Measurements from ENCODE around the gene TJP3. TPM values are rescaled to one million over a fixed set of nuclear protein-coding genes. Genes with fewer than 3 reads are reported as not detected.

The TJP3 gene
- total RNA-seq, 4 donors from 2014 or later, result 0.06 to 4.2 (median 0.17) TPM; not detected in 1

DNA sequence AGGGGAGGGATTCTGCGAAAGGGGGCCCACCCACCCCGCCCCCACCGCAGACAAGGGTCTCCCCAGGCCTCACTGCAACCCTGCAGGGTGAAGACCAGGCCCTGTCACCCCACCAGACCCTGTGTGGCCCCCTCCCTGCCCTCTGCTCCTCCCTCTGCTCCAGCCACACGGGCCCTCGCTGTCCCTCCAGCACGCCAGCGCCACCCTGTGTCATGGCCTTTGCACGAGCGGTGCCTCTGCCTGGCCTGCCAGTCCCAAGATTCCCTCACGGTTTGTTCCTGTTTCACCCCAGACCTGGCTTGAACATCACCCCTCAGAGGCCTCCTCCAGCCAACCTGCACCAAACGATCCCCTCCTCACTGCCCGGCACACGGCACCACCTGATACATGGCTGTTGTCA is 35.2 kb upstream of the TJP3 start:
- 89% methylated on average over 8 of the region's 13 CpGs for whole genome bisulfite sequencing
- peaks cover 49 to 92% (median 86%) of the 10 kb centered on the region in 4 donors for H3K4me1 ChIP-seq

GRCh38 chr19:3673506-3674439 is 34.4 kb upstream of the TJP3 start:
- TF ChIP-seq, protein P1, sequence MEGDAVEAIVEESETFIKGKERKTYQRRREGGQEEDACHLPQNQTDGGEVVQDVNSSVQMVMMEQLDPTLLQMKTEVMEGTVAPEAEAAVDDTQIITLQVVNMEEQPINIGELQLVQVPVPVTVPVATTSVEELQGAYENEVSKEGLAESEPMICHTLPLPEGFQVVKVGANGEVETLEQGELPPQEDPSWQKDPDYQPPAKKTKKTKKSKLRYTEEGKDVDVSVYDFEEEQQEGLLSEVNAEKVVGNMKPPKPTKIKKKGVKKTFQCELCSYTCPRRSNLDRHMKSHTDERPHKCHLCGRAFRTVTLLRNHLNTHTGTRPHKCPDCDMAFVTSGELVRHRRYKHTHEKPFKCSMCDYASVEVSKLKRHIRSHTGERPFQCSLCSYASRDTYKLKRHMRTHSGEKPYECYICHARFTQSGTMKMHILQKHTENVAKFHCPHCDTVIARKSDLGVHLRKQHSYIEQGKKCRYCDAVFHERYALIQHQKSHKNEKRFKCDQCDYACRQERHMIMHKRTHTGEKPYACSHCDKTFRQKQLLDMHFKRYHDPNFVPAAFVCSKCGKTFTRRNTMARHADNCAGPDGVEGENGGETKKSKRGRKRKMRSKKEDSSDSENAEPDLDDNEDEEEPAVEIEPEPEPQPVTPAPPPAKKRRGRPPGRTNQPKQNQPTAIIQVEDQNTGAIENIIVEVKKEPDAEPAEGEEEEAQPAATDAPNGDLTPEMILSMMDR (IDR thresholded peaks at IDR 0.05), result no peak
- TF ChIP-seq POLR2AphosphoS5 (IDR thresholded peaks at IDR 0.05) (no peak), POLR2A (IDR thresholded peaks at IDR 0.05; ENCODE audit: low read depth) (no peak), EP300 (IDR thresholded peaks at IDR 0.05) (no peak)
- Histone ChIP-seq H3K9me3 (no peaks in the 10 kb centered on the region), H3K27me3 (no peaks in the 10 kb centered on the region), H3K27ac (replicated peaks in 1 of 4) (peak overlapping the region; percentile 93 to 100 (median 97)), H3K4me3 (no peak overlapping the region), H3K4me1 (peaks cover 41 to 84% (median 78%) of the 10 kb centered on the region in 4 donors), H3K36me3 (peaks cover 0 to 3% (median 0%) of the 10 kb centered on the region in 4 donors)
- WGBS, result 95% methylated on average over 15 of the region's 34 CpGs
- intact Hi-C loops (cut with DNase I), result no loop called here
- DNase-seq (ENCODE audit: extremely low spot score), result no peak

More for the DNA sequence above, 35.2 kb upstream of the TJP3 start:
- TF ChIP-seq POLR2AphosphoS5 (IDR thresholded peaks at IDR 0.05), result peak in 1 of 2 donors; percentile 4
- no peak for TF ChIP-seq POLR2A (IDR thresholded peaks at IDR 0.05; ENCODE audit: low read depth)
- TF ChIP-seq, protein P1 (IDR thresholded peaks at IDR 0.05), result no peak
- no peak for TF ChIP-seq EP300 (IDR thresholded peaks at IDR 0.05)
- H3K9me3 ChIP-seq, result no peaks in the 10 kb centered on the region
- DNase-seq (ENCODE audit: extremely low spot score), result no peak
- peak overlapping the region; percentile 93 to 100 (median 97) for H3K27ac ChIP-seq (replicated peaks in 1 of 4)
- intact Hi-C loops (cut with DNase I), result no loop called here
- H3K27me3 ChIP-seq, result no peaks in the 10 kb centered on the region
- peaks cover 0 to 3% (median under 1%) of the 10 kb centered on the region in 4 donors for H3K36me3 ChIP-seq
- no peak overlapping the region for H3K4me3 ChIP-seq

DNA sequence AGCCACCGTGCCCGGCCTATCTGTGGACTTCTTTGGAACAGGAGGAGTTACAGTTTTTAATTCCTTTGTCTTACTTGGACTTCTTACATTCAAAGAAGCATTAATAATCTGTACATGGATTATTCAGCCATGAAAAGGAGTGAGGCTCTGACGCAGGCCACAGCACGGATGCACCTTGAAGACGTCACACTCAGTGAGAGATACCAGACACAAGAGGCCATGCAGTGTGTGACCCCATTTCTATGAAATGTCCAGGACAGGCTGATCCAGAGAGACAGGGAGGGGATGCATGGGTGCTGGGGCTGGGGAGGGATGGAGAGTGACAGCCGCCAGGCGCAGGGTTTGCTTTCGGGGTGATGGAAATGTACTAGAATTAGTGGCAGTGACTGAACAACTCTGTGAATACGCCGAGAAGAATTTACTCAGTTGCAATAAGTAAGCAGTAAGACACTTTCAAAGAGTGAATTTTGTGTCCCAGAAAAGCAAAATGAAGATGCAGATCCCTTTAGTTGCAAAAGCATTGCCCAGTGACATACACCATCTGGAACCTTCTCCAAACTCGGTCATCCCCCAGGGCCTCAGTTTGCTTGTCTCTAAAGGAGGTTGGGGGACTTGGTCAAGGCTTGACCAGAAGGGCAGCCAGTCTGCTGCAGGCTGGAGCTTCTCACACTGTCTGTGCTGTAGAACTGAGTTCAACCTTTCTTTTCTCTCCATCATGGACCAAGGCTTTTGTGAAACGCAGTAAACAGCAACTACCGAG is 33.2 kb upstream of the TJP3 start:
- no peak for DNase-seq (ENCODE audit: extremely low spot score)
- intact Hi-C loops (cut with DNase I), result no loop called here
- H3K36me3 ChIP-seq, result peaks cover 0 to 14% (median 6%) of the 10 kb centered on the region in 4 donors
- peak; percentile 42 to 47 for TF ChIP-seq POLR2AphosphoS5 (IDR thresholded peaks at IDR 0.05)
- TF ChIP-seq POLR2A (IDR thresholded peaks at IDR 0.05; ENCODE audit: low read depth), result no peak
- no peaks in the 10 kb centered on the region for H3K9me3 ChIP-seq
- H3K4me1 ChIP-seq, result peaks cover 29 to 76% (median 67%) of the 10 kb centered on the region in 4 donors
- no peak overlapping the region for H3K4me3 ChIP-seq
- peak overlapping the region; percentile 93 to 100 (median 97) for H3K27ac ChIP-seq (replicated peaks in 1 of 4)
- 64% methylated on average over 13 of the region's 13 CpGs for whole genome bisulfite sequencing
- no peaks in the 10 kb centered on the region for H3K27me3 ChIP-seq

DNA sequence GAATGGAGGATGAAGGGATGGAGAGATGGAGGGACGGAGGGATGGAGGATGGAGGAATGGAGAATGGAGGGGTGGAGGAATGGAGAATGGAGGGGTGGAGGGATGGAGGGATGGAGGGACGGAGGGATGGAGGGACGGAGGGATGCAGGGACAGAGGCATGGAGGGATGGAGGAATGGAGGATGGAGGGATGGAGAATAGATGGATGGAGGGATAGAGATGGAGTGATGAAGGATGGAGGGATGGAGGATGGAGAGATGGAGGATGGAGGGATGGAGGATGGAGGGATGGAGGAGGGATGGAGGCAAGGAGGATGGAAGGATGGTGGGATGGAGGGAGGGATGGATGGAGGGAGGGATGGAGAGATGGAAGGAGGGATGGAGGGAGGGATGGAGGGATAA is 30.0 kb upstream of the TJP3 start:
- Histone ChIP-seq H3K4me3 (no peak overlapping the region), H3K9me3 (no peaks in the 10 kb centered on the region), H3K4me1 (peaks cover 9 to 62% (median 56%) of the 10 kb centered on the region in 4 donors), H3K27ac (replicated peaks in 1 of 4) (no peak overlapping the region), H3K27me3 (no peaks in the 10 kb centered on the region), H3K36me3 (peaks cover 0 to 14% (median 10%) of the 10 kb centered on the region in 4 donors)
- intact Hi-C loops (cut with DNase I), result no loop called here
- no peak for DNase-seq (ENCODE audit: extremely low spot score)
- TF ChIP-seq POLR2AphosphoS5 (IDR thresholded peaks at IDR 0.05) (no peak), POLR2A (IDR thresholded peaks at IDR 0.05; ENCODE audit: low read depth) (no peak), EP300 (IDR thresholded peaks at IDR 0.05) (no peak)
- TF ChIP-seq, protein P1 (IDR thresholded peaks at IDR 0.05), result no peak
- WGBS, result 97% methylated on average over 3 of the region's 3 CpGs

All from esophagus muscularis mucosa (tissue), 4 donors.